Measurements from ENCODE around the gene KIF18B.
"Not testable (repeated sequence)": the region's sequence is repeated elsewhere in the genome, so short reads cannot be mapped to it uniquely, and the experiment has no call there.

DNA sequence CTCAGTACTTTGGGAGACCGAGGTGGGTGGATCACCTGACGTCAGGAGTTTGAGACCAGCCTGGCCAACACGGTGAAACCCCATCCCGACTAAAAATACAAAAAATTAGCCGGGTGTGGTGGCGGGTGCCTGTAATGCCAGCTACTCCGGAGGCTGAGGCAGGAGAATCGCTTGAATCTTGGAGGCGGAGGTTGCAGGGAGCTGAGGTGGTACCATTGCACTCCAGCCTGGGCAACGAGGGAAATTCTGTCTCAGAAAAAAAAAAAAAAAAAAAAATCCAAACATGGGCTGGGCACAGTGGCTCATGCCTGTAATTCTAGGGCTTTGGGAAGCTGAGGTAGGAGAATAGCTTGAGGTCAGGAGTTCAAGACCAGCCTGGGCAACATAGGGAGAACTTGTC lies 1.9 kb downstream of the KIF18B start:
- TF ChIP-seq CTCF (IDR thresholded peaks at IDR 0.05); EZH2 (IDR thresholded peaks at IDR 0.05; ENCODE audit: borderline replicate concordance, insufficient read depth, low read depth, low read length, poor library complexity, severe bottlenecking): not testable (repeated sequence)
